ENCODE measurements around the gene ALKBH7.

The ALKBH7 gene

DNA sequence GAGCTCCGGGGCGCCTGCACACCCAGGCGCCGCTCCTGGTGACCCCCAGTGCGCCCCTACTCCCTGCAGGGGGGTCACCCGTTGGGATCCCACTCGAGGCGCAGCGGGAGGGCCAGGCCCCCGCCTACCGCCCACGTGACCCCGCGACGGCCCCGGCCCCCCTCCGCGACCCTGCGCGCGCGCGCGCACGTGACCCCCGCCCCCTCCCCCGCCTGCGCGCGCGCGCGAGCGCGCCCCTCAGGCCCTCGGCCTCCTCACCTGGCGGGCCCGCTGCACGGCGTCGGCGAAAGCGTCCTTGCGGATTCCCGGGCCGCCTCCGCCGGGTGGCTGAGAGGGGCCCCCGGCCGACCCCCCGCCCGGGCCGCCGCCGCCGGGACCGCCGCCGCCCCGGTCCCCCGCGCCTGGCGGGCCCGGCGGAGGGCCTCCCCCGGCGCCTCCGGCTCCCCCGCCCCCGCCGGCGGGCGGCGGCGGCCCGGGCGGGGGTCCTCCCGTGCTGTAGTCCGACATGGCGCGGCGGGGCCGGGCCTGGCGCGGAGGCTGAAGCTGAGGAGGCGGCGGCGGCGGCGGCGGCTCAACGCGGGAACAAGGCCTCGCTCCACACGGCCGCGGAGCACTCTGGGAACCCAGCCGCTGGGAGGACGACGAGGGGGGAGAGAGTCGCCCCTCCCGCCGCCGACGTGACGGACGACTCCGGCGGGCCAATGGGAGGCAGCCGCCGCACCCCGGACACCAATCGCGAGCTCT is 51.8 kb downstream of the ALKBH7 start, which contains the start of gene KHSRP:
KHSRP (minus strand) TSS at position 617 of the 744 bp plus-strand sequence; CDS start at position 507, 110 bp downstream.
- no peak for DNase-seq (ENCODE audit: low read depth)

All from stimulated activated CD8-positive, alpha-beta memory T cell treated with anti-CD3 and anti-CD28 coated beads, Interleukin-7, amount 100 ng/mL, for 24 hours (primary cell).